ENCODE results near the gene LMX1A. TPM values are rescaled to one million over a fixed set of nuclear protein-coding genes. Genes with fewer than 3 reads are reported as not detected.

Gene LMX1A
- total and polyA plus RNA-seq, 2 of the 13 experiments (the other 11 are each of a cell fraction or from before 2014, with no cell fraction given), result 0.07 TPM; not detected in 1

- H3K9me3 ChIP-seq (ENCODE audit: low read length), result no peaks in the 10 kb centered on the region
- POLR2A ChIA-PET, result no interaction called here
- intact Hi-C loops (cut with micrococcal nuclease; ENCODE audit: unreplicated experiment), result loop anchor here (5.0 kb wide), 1 partner anchor 135 kb away; no protein-coding TSS in a partner anchor
Observed at GRCh38 chr1:165287781-165288180, 68.7 kb downstream of the LMX1A start.

GRCh38 chr1:165287329-165287728 is 69.2 kb downstream of the LMX1A start:
- 80% methylated on average over 3 of the region's 3 CpGs for WGBS (ENCODE audit: low lambda C conversion rate)
- no peaks in the 10 kb centered on the region for H3K9me3 ChIP-seq (ENCODE audit: low read length)
- ATAC-seq (no peak), FAIRE-seq (no peak), DNase-seq (ENCODE audit: low spot score) (no peak)
- no peak overlapping the region for H2AFZ ChIP-seq (ENCODE audit: low read length)
- no peak overlapping the region for H3K4me3 ChIP-seq (replicated peaks in 1 of 3; ENCODE audit: insufficient read depth in 1 of 3, low read depth in 2 of 3, low read length in 3 of 3)
- 0 out of 2 replicates have a peak, but pooled peaks cover 9% of the 10 kb centered on the region for H3K4me1 ChIP-seq (ENCODE audit: insufficient read depth, low read length)
- CTCF ChIA-PET (ENCODE audit: low intra/inter-chr PET ratio, low total read pairs), result no interaction called here
- intact Hi-C loops (cut with micrococcal nuclease; ENCODE audit: unreplicated experiment) (loop anchor here (5.0 kb wide), 1 partner anchor 135 kb away; no protein-coding TSS in a partner anchor), in situ Hi-C loops (cut with HindIII; ENCODE audit: extremely low pct_ligation_motif_present, low pct_unique_long_range_greater_than_20kb) (no loop called here)
- BruUV-seq (replicated peaks), result no TSS peak
- no peak overlapping the region for H3K9ac ChIP-seq (ENCODE audit: insufficient read depth, low read depth, low read length)
- no peaks in the 10 kb centered on the region for H3K79me2 ChIP-seq (ENCODE audit: insufficient read depth, low read length)
- H3K4me2 ChIP-seq (ENCODE audit: low read depth, low read length), result no peak overlapping the region
- H3K27ac ChIP-seq (ENCODE audit: extremely low read length, insufficient read depth, low read length), result no peak overlapping the region
- POLR2A ChIA-PET, result no interaction called here
- no peaks in the 10 kb centered on the region for H3K27me3 ChIP-seq (ENCODE audit: control insufficient read depth in 1 of 2, insufficient read depth in 2 of 2, low read length in 2 of 2)
- no peaks in the 10 kb centered on the region for H3K36me3 ChIP-seq (replicated peaks in 1 of 2; ENCODE audit: control insufficient read depth in 1 of 2, insufficient read depth in 2 of 2, low read length in 2 of 2)
- no peaks in the 10 kb centered on the region for H4K20me1 ChIP-seq (ENCODE audit: insufficient read depth, low read length)
- TF ChIP-seq ZNF850 (CRISPR knock-in tag; conservative IDR thresholded peaks at IDR 0.05), result no peak
- no peak for TF ChIP-seq HDAC2 (CRISPR knock-in tag; IDR thresholded peaks at IDR 0.05)
- TF ChIP-seq ZKSCAN8 (CRISPR knock-in tag; IDR thresholded peaks at IDR 0.05; ENCODE audit: borderline replicate concordance), result no peak
- no peak for TF ChIP-seq NR3C1 (CRISPR knock-in tag; IDR thresholded peaks at IDR 0.05)
- TF ChIP-seq ZNF513 (CRISPR knock-in tag; conservative IDR thresholded peaks at IDR 0.05), result no peak
- TF ChIP-seq ZNF230 (CRISPR knock-in tag; IDR thresholded peaks at IDR 0.05), result no peak
- no peak for TF ChIP-seq HMGXB4 (CRISPR knock-in tag; IDR thresholded peaks at IDR 0.05; ENCODE audit: borderline replicate concordance in 1 of 2, low read depth in 1 of 2)
- no peak for TF ChIP-seq FOXP4 (CRISPR knock-in tag; IDR thresholded peaks at IDR 0.05)
- no peak for TF ChIP-seq SNAI1 (CRISPR knock-in tag; IDR thresholded peaks at IDR 0.05; ENCODE audit: borderline replicate concordance)
- no peak for TF ChIP-seq MXD4 (CRISPR knock-in tag; IDR thresholded peaks at IDR 0.05)
- no peak for TF ChIP-seq TEAD2 (CRISPR knock-in tag; IDR thresholded peaks at IDR 0.05)
- TF ChIP-seq RELA (CRISPR knock-in tag; IDR thresholded peaks at IDR 0.05), result no peak
- TF ChIP-seq CENPX (CRISPR knock-in tag; IDR thresholded peaks at IDR 0.05), result no peak
- TF ChIP-seq HNF4A (CRISPR knock-in tag; IDR thresholded peaks at IDR 0.05), result no peak

More at GRCh38 chr1:165287781-165288180, 68.7 kb downstream of the LMX1A start:
- Histone ChIP-seq H3K4me3 (replicated peaks in 1 of 3; ENCODE audit: insufficient read depth in 1 of 3, low read depth in 2 of 3, low read length in 3 of 3) (no peak overlapping the region), H4K20me1 (ENCODE audit: insufficient read depth, low read length) (no peaks in the 10 kb centered on the region), H3K36me3 (replicated peaks in 1 of 2; ENCODE audit: control insufficient read depth in 1 of 2, insufficient read depth in 2 of 2, low read length in 2 of 2) (no peaks in the 10 kb centered on the region), H3K79me2 (ENCODE audit: insufficient read depth, low read length) (no peaks in the 10 kb centered on the region), H3K9ac (ENCODE audit: insufficient read depth, low read depth, low read length) (no peak overlapping the region), H3K27ac (ENCODE audit: extremely low read length, insufficient read depth, low read length) (no peak overlapping the region), H3K27me3 (ENCODE audit: control insufficient read depth in 1 of 2, insufficient read depth in 2 of 2, low read length in 2 of 2) (no peaks in the 10 kb centered on the region), H2AFZ (ENCODE audit: low read length) (no peak overlapping the region), H3K4me2 (ENCODE audit: low read depth, low read length) (no peak overlapping the region), H3K4me1 (ENCODE audit: insufficient read depth, low read length) (0 out of 2 replicates have a peak, but pooled peaks cover 9% of the 10 kb centered on the region)
- CTCF ChIA-PET (ENCODE audit: low intra/inter-chr PET ratio, low total read pairs), result no interaction called here
- 1% methylated on average over 4 of the region's 4 CpGs for WGBS (ENCODE audit: low lambda C conversion rate)
- in situ Hi-C loops (cut with HindIII; ENCODE audit: extremely low pct_ligation_motif_present, low pct_unique_long_range_greater_than_20kb), result no loop called here
- BruUV-seq (replicated peaks), result no TSS peak
- no peak for TF ChIP-seq SMC3 (IDR thresholded peaks at IDR 0.05; ENCODE audit: low read length)
- FAIRE-seq, result no peak
- no peak for ATAC-seq
- DNase-seq (ENCODE audit: low spot score), result no peak
